ENCODE measurements around the gene TRIM6. TPM values are rescaled to one million over a fixed set of nuclear protein-coding genes. Genes with fewer than 3 reads are reported as not detected.
A peak's percentile ranks its signal among the peaks of the same experiment; 100 is the strongest.

Gene TRIM6
- total RNA-seq, 1 experiment from 2014 or later: 17.9 TPM

- TF ChIP-seq CTCF (conservative IDR thresholded peaks at IDR 0.05): no peak
- H3K4me2 ChIP-seq (ENCODE audit: insufficient read depth, insufficient read length, low read length): peak overlapping the region; percentile 62
Observed at GRCh38 chr11:5597953-5598352, 1.5 kb downstream of the TRIM6 start.

More at GRCh38 chr11:5597953-5598352, 1.5 kb downstream of the TRIM6 start:
- Histone ChIP-seq H3K14ac (ENCODE audit: insufficient read depth, low read length) (no peak overlapping the region), H4K91ac (ENCODE audit: insufficient read length, low read depth, low read length) (no peak overlapping the region), H3K4ac (ENCODE audit: low read depth, low read length) (no peak overlapping the region), H2AK5ac (ENCODE audit: insufficient read length, low read length) (no peak overlapping the region), H3K18ac (ENCODE audit: insufficient read length, low read depth, low read length) (no peak overlapping the region), H3K79me1 (ENCODE audit: insufficient read depth, low read depth, low read length, poor library complexity, severe bottlenecking) (no peaks in the 10 kb centered on the region), H3K9ac (ENCODE audit: extremely low read depth, insufficient read length, low read length) (no peak overlapping the region), H4K20me1 (ENCODE audit: control insufficient read depth, insufficient read depth, insufficient read length) (no peaks in the 10 kb centered on the region), H2BK12ac (ENCODE audit: insufficient read length, low read depth, low read length) (no peak overlapping the region), H2BK15ac (ENCODE audit: low read depth, low read length) (no peak overlapping the region), H2AFZ (ENCODE audit: low read length) (no peak overlapping the region), H3K9me3 (ENCODE audit: control insufficient read depth, low read depth, low read length) (no peaks in the 10 kb centered on the region), H4K5ac (ENCODE audit: insufficient read length, low read depth, low read length) (no peak overlapping the region), H3K23ac (ENCODE audit: insufficient read length, low read depth, low read length) (no peak overlapping the region), H2BK120ac (ENCODE audit: low read depth, low read length, poor library complexity, severe bottlenecking) (no peak overlapping the region), H3T11ph (ENCODE audit: low read length) (no peak overlapping the region), H4K8ac (replicated peaks; ENCODE audit: insufficient read length, low read depth, low read length) (no peak overlapping the region), H3K27me3 (ENCODE audit: insufficient read depth, low read length) (no peaks in the 10 kb centered on the region), H3K4me1 (ENCODE audit: insufficient read depth, low read length) (no peaks in the 10 kb centered on the region), H2BK20ac (ENCODE audit: low read depth, low read length, poor library complexity, severe bottlenecking) (no peak overlapping the region), H3K23me2 (ENCODE audit: insufficient read length, low read depth, low read length, poor library complexity, severe bottlenecking) (peaks cover 7% of the 10 kb centered on the region), H3K56ac (ENCODE audit: insufficient read length, low read depth, low read length) (no peak overlapping the region), H2BK5ac (ENCODE audit: insufficient read length, low read length) (no peak overlapping the region), H3K79me2 (ENCODE audit: insufficient read depth, low read length) (peaks cover 6% of the 10 kb centered on the region; the same call in 1 of the 2 replicates), H3K27ac (ENCODE audit: insufficient read length, low read depth, low read length) (no peak overlapping the region)
- DNase-seq: peak; percentile 52
- H3K27me3 Mint-ChIP-seq (ENCODE audit: low read depth): no peaks in the 10 kb centered on the region; the same call in 1 of the 2 replicates
- H3K36me3 Mint-ChIP-seq (ENCODE audit: insufficient read depth in 1 of 3, low read depth in 3 of 3): peaks cover 0 to under 1% (median 0%) of the 10 kb centered on the region in 3 experiments; a peak in 3 of 7 replicates
- peaks cover 35 to 41% of the 10 kb centered on the region in 2 experiments for H3K4me1 Mint-ChIP-seq
- H3K4me3 Mint-ChIP-seq: peak overlapping the region; percentile 85 to 93; a peak in 4 of 5 replicates
- H3K27ac Mint-ChIP-seq: peak overlapping the region in 2 of 3 experiments; percentile 4 to 85; a peak in 3 of 7 replicates
- no peaks in the 10 kb centered on the region for H3K9me3 Mint-ChIP-seq
- no CpG with 5 or more reads among the region's 3 CpGs for WGBS (ENCODE audit: extremely low coverage, insufficient read length, low lambda C conversion rate)

Measured in H9 (cell line).